GM12878 (cell line): ENCODE data around the gene ANO2. TPM values are rescaled to one million over a fixed set of nuclear protein-coding genes. Genes with fewer than 3 reads are reported as not detected.

Experiments
- ATAC-seq: fragments of 200-7000 bp; cut with Tn5 transposase; 3 replicates; pipeline ENCODE4 v1.9.1; 2020; ENCODE audit warnings: mild to moderate bottlenecking, moderate library complexity
- BruUV-seq: library from RNA; stranded (reverse); fragments of 400-500 nt; replicated peaks from 2 replicates; lab custom pipeline; 2021; lab: Mats Ljungman, UMichigan
- CTCF ChIA-PET: fragments of 300-600 bp; sonication (Branson Sonifier 250); formaldehyde crosslinking; extraction: SDS; loops from one replicate; lab custom pipeline; 2021; ENCODE audit warnings: inconsistent platforms; lab: Yijun Ruan, JAX
- POLR2A ChIA-PET: fragments of 350-600 bp; formaldehyde crosslinking; extraction: SDS; loops from one replicate; lab custom pipeline; 2021; ENCODE audit warnings: inconsistent platforms; lab: Charles Lee
- RAD21 ChIA-PET: fragments of 300-600 bp; sonication (Branson Sonifier 250); formaldehyde crosslinking; loops from one replicate; lab custom pipeline; 2023; ENCODE audit warnings: antibody characterized with exemption; ENCODE audit not compliant: unreplicated experiment; lab: Charles Lee
- SMC1A ChIA-PET: fragments of 300-600 bp; sonication (Branson Sonifier 250); formaldehyde crosslinking; loops from one replicate; lab custom pipeline; 2023; ENCODE audit not compliant: unreplicated experiment, uncharacterized antibody; lab: Charles Lee
- DNase-seq: peaks from one replicate; pipeline ENCODE4 v3.0.0-alpha.2; 2011; ENCODE audit warnings: low read depth, low spot score
- FAIRE-seq: peaks from 3 replicates; lab custom pipeline; 2011; peaks lifted over from hg19 to GRCh38; lab: Jason Lieb, UNC
- H2AFZ ChIP-seq: 2 replicates; pipeline ENCODE4 v1.6.0; 2011; ENCODE audit warnings: low read depth, low read length, control low read depth; ENCODE audit not compliant: control insufficient read depth
- H3K27ac ChIP-seq: 2 replicates; pipeline ENCODE4 v1.5.1; 2011; ENCODE audit warnings: control low read depth; ENCODE audit not compliant: control insufficient read depth, insufficient read depth
- H3K27me3 ChIP-seq, 2 experiments: replicated peaks in 1 of 2; 2 replicates each; pipeline versions ENCODE4 v1.6.0 to v1.6.1; 2011; ENCODE audit warnings: low read length in 1 of 2; ENCODE audit not compliant: control insufficient read depth in 2 of 2, insufficient read depth in 2 of 2
- H3K36me3 ChIP-seq, 2 experiments: 2 replicates each; pipeline ENCODE4 v1.5.1; 2011; ENCODE audit warnings: low read length in 1 of 2; ENCODE audit not compliant: control insufficient read depth in 2 of 2, insufficient read depth in 2 of 2
- H3K4me1 ChIP-seq: 2 replicates; pipeline ENCODE4 v1.6.1; 2011; ENCODE audit warnings: mild to moderate bottlenecking, low read length, moderate library complexity, mixed read lengths; ENCODE audit not compliant: control insufficient read depth, insufficient read depth
- H3K4me2 ChIP-seq: 2 replicates; pipeline ENCODE4 v1.6.0; 2011; ENCODE audit warnings: control low read depth; ENCODE audit not compliant: control insufficient read depth, insufficient read depth
- H3K4me3 ChIP-seq: fragments of 200-600 bp; sonication (generic); 2 replicates; pipeline ENCODE4 v1.5.1; 2016
- H3K79me2 ChIP-seq: 2 replicates; pipeline ENCODE4 v1.6.0; 2011; ENCODE audit warnings: low read length; ENCODE audit not compliant: control insufficient read depth, insufficient read depth
- H3K9ac ChIP-seq: 2 replicates; pipeline ENCODE4 v1.8.0; 2011; ENCODE audit warnings: low read length, control low read depth, mixed read lengths; ENCODE audit not compliant: control insufficient read depth, insufficient read depth
- H3K9me3 ChIP-seq: replicated peaks from 3 replicates; pipeline ENCODE4 v1.5.1; 2011; ENCODE audit warnings: mild to moderate bottlenecking, low read length; ENCODE audit not compliant: control insufficient read depth, insufficient read depth
- H4K20me1 ChIP-seq: 2 replicates; pipeline ENCODE4 v1.6.0; 2011; ENCODE audit not compliant: control insufficient read depth, insufficient read depth
- CHD4 ChIP-seq: fragments of 200-600 bp; sonication (generic); IDR thresholded peaks from 2 replicates; pipeline ENCODE4 v1.6.1; 2016; ENCODE audit warnings: mild to moderate bottlenecking
- DPF2 ChIP-seq: fragments of 450-650 bp; IDR thresholded peaks from 2 replicates; pipeline ENCODE4 v1.6.1; 2017; ENCODE audit warnings: mild to moderate bottlenecking
- E2F4 ChIP-seq: IDR thresholded peaks from 2 replicates; pipeline ENCODE4 v1.6.1; 2012; ENCODE audit warnings: low read depth, low read length, improper control_type of control experiment
- E4F1 ChIP-seq: fragments of 450-650 bp; IDR thresholded peaks from 2 replicates; pipeline ENCODE4 v1.6.1; 2018; ENCODE audit warnings: borderline replicate concordance, mild to moderate bottlenecking; ENCODE audit not compliant: partially characterized antibody
- EGR1 ChIP-seq, 2 experiments: IDR thresholded peaks; 1 replicate in 1 of 2; 2 replicates in 1 of 2; pipeline ENCODE4 v1.6.1; 2011 to 2012; ENCODE audit warnings: low read depth in 2 of 2, low read length in 2 of 2, borderline replicate concordance in 1 of 2, mild to moderate bottlenecking in 1 of 2, moderate library complexity in 1 of 2
- IKZF2 ChIP-seq, 2 experiments: fragments of 450-650 bp; IDR thresholded peaks; 2 replicates each; pipeline ENCODE4 v1.6.1; 2017; ENCODE audit warnings: mild to moderate bottlenecking in 2 of 2, moderate library complexity in 2 of 2
- IRF4 ChIP-seq: IDR thresholded peaks from 2 replicates; pipeline ENCODE4 v1.6.1; 2011; ENCODE audit warnings: low read depth, low read length
- JUND ChIP-seq: IDR thresholded peaks from 2 replicates; pipeline ENCODE4 v1.6.1; 2012; ENCODE audit warnings: low read depth, mild to moderate bottlenecking, low read length, improper control_type of control experiment, moderate library complexity
- NBN ChIP-seq: fragments of 450-650 bp; IDR thresholded peaks from 2 replicates; pipeline ENCODE4 v1.6.1; 2016
- NFIC ChIP-seq: IDR thresholded peaks from 2 replicates; pipeline ENCODE4 v1.6.1; 2012; ENCODE audit warnings: low read depth, mild to moderate bottlenecking, inconsistent platforms, low read length, moderate library complexity
- PAX5 ChIP-seq: IDR thresholded peaks from 2 replicates; pipeline ENCODE4 v1.6.1; 2011; ENCODE audit warnings: low read depth, low read length, borderline replicate concordance
- RB1 ChIP-seq: fragments of 450-650 bp; formaldehyde crosslinking; IDR thresholded peaks from 2 replicates; pipeline ENCODE4 v1.6.1; 2017; ENCODE audit warnings: mild to moderate bottlenecking, borderline replicate concordance
- RCOR1 ChIP-seq: conservative IDR thresholded peaks from 2 replicates; pipeline ENCODE4 v1.6.1; 2012; ENCODE audit warnings: low read depth, low read length, improper control_type of control experiment
- TARDBP ChIP-seq: IDR thresholded peaks from 2 replicates; pipeline ENCODE4 v1.6.1; 2016; ENCODE audit warnings: borderline replicate concordance
- YY1 ChIP-seq: IDR thresholded peaks from 2 replicates; pipeline ENCODE4 v1.6.1; 2011; ENCODE audit warnings: low read depth, mild to moderate bottlenecking, low read length
- ZBTB33 ChIP-seq: fragments of 450-650 bp; IDR thresholded peaks from 2 replicates; pipeline ENCODE4 v1.6.1; 2017; ENCODE audit warnings: mild to moderate bottlenecking
- ZNF274 ChIP-seq: IDR thresholded peaks from one replicate; pipeline ENCODE4 v1.8.0; 2011; ENCODE audit not compliant: insufficient read length, insufficient read depth
- ZNF384 ChIP-seq: IDR thresholded peaks from 2 replicates; pipeline ENCODE4 v1.6.1; 2012; ENCODE audit warnings: low read depth, mild to moderate bottlenecking, low read length, improper control_type of control experiment, borderline replicate concordance
- WGBS: methylation state at CpG from one replicate; pipeline ENCODE4 v1.1.6; 2016; ENCODE audit warnings: low lambda C conversion rate; ENCODE audit not compliant: insufficient replicate concordance, insufficient coverage; ENCODE audit errors: missing lambda C conversion rate; 5-methylcytosine and 5-hydroxymethylcytosine counted together
- in situ Hi-C: fragments of 300-500 bp; cut with MboI; formaldehyde crosslinking; loops from 9 replicates; pipeline ENCODE4 v1.14.3; 2018; ENCODE audit warnings: mixed read lengths
- intact Hi-C: fragments of 100-400 bp; cut with micrococcal nuclease; formaldehyde crosslinking; loops from one replicate; pipeline ENCODE4 v1.14.2; 2022; ENCODE audit not compliant: unreplicated experiment
- polyA plus RNA-seq, 11 experiments: library from polyadenylated mRNA; depleted of rRNA in 4 of 11; unstranded in 6 of 11; stranded (reverse) in 5 of 11; fragments of >200 nt; fragmentation: Nextera tagmentation in 4 of 11; fragmentation: Illumina TruSeq in 1 of 11; extraction: Ambion mirVana in 4 of 11; extraction: Trizol in 1 of 11; gene quantifications; 1 replicate in 1 of 11; 2 replicates in 10 of 11; pipeline versions ENCODE4 v1.2.1 to v1.2.3, GENCODE V29; 2011 to 2016; ENCODE audit warnings: inconsistent platforms in 2 of 11, missing spikeins in 2 of 11, low read depth in 1 of 11
- total RNA-seq, 4 experiments: library from RNA; depleted of rRNA in 3 of 4; stranded (reverse); fragments of >200 nt in 3 of 4; fragmentation: Illumina TruSeq in 1 of 4; extraction: Trizol in 1 of 4; gene quantifications; 2 replicates each; pipeline versions ENCODE4 v1.2.1 to v1.2.3, GENCODE V29; 2013 to 2021

Gene ANO2
- total and polyA plus RNA-seq, 10 of the 15 experiments (the other 5 are each of a cell fraction or from before 2014, with no cell fraction given): not detected

GRCh38 chr12:5874514-5874913 is 70.5 kb downstream of the ANO2 start (continued):
- no peak for TF ChIP-seq ZNF274
- no peak for TF ChIP-seq RCOR1
- no peak for TF ChIP-seq DPF2
- TF ChIP-seq JUND: no peak
- no peak for TF ChIP-seq PAX5

GRCh38 chr12:5873281-5873919 is 71.7 kb downstream of the ANO2 start:
- H3K27ac ChIP-seq: no peak overlapping the region

More at GRCh38 chr12:5873281-5873919, 71.7 kb downstream of the ANO2 start:
- WGBS: 18% methylated on average over 10 of the region's 10 CpGs
- no peaks in the 10 kb centered on the region for H4K20me1 ChIP-seq
- no peak overlapping the region for H3K4me2 ChIP-seq
- ATAC-seq: no peak
- no peaks in the 10 kb centered on the region for H3K9me3 ChIP-seq
- no peak for FAIRE-seq
- H3K9ac ChIP-seq: no peak overlapping the region
- peaks cover 0 to 2% of the 10 kb centered on the region in 2 experiments; a peak in 1 of 4 replicates for H3K27me3 ChIP-seq
- H3K36me3 ChIP-seq: no peaks in the 10 kb centered on the region
- SMC1A ChIA-PET: interaction anchor here (1.1 kb wide), 1 partner anchor 12 kb away, joined by 3 read pairs; no protein-coding TSS in a partner anchor
- intact Hi-C loops (no loop called here), in situ Hi-C loops (no loop called here)
- POLR2A ChIA-PET: no interaction called here
- no TSS peak for BruUV-seq
- H3K4me1 ChIP-seq: no peaks in the 10 kb centered on the region
- RAD21 ChIA-PET: no interaction called here
- DNase-seq: no peak
- CTCF ChIA-PET: interaction anchor here (2.1 kb wide), 1 partner anchor 128 kb away, joined by 8 read pairs; no protein-coding TSS in a partner anchor
- H3K79me2 ChIP-seq: no peaks in the 10 kb centered on the region
- no peak overlapping the region for H3K4me3 ChIP-seq
- no peak overlapping the region for H2AFZ ChIP-seq
- TF ChIP-seq YY1 (no peak), TARDBP (no peak), EGR1 (IDR thresholded peaks at IDR 0.05; ENCODE audit: borderline replicate concordance in 1 of 2, low read depth in 2 of 2, low read length in 2 of 2) (no peak), IRF4 (no peak), ZNF384 (no peak), NBN (no peak), ZBTB33 (no peak), IKZF2 (IDR thresholded peaks at IDR 0.05) (no peak), RB1 (no peak), CHD4 (no peak), E4F1 (no peak), PAX5 (no peak), E2F4 (no peak), NFIC (no peak)
